Thoracic aorta (tissue), 2 donors: ENCODE measurements around the gene UBE2V1. TPM values are rescaled to one million over a fixed set of nuclear protein-coding genes. Genes with fewer than 3 reads are reported as not detected.

ENCODE experiments used
- ATAC-seq: fragments of 150-250 bp; one replicate; pipeline ENCODE4 v1.8.0; 2017; ENCODE audit warnings: low read depth; ENCODE audit not compliant: insufficient number of reproducible peaks, low FRiP score
- DNase-seq: peaks from one replicate; pipeline ENCODE4 v3.0.0-alpha.2; 2020; ENCODE audit warnings: low spot score
- H3K27ac ChIP-seq, 2 donors: fragments of 200-600 bp; sonication (generic); 1 replicate in 1 of 2; 2 replicates in 1 of 2; pipeline ENCODE4 v1.5.1; 2016; ENCODE audit warnings: mild to moderate bottlenecking in 2 of 2, moderate library complexity in 2 of 2
- H3K27me3 ChIP-seq: fragments of 200-600 bp; sonication (generic); replicated peaks from 2 replicates; pipeline ENCODE4 v1.6.0; 2016; ENCODE audit warnings: mild to moderate bottlenecking; ENCODE audit not compliant: insufficient read depth
- H3K36me3 ChIP-seq: fragments of 200-600 bp; sonication (generic); one replicate; pipeline ENCODE4 v1.5.1; 2016
- H3K4me1 ChIP-seq, 2 donors: fragments of 200-600 bp; sonication (generic); 1 replicate in 1 of 2; 2 replicates in 1 of 2; pipeline versions ENCODE4 v1.5.1 to v1.6.0; 2016; ENCODE audit warnings: low read depth in 2 of 2, mild to moderate bottlenecking in 1 of 2; ENCODE audit not compliant: control insufficient read depth in 1 of 2
- H3K4me3 ChIP-seq: fragments of 200-600 bp; sonication (generic); 2 replicates; pipeline ENCODE4 v1.5.1; 2016; ENCODE audit warnings: mild to moderate bottlenecking
- H3K9me3 ChIP-seq: fragments of 200-600 bp; sonication (generic); 2 replicates; pipeline ENCODE4 v1.5.1; 2016
- CTCF ChIP-seq: fragments of 200-600 bp; sonication (generic); IDR thresholded peaks from one replicate; pipeline ENCODE4 v1.5.1; 2019; ENCODE audit warnings: antibody characterized with exemption
- total RNA-seq, 2 donors: library from RNA; depleted of rRNA; stranded (reverse); fragments of >200 nt; gene quantifications; one replicate each; pipeline versions ENCODE4 v1.1.0 to v1.2.3, GENCODE V29; 2016

The UBE2V1 gene
- total RNA-seq, 2 donors from 2014 or later = 91.7 to 98.4 TPM

- H3K4me3 ChIP-seq = no peak overlapping the region
- TF ChIP-seq CTCF = no peak
- H3K27ac ChIP-seq = no peak overlapping the region
- no peaks in the 10 kb centered on the region for H3K36me3 ChIP-seq
- ATAC-seq (no peak), DNase-seq (no peak)
- H3K4me1 ChIP-seq = peaks cover 4 to 9% of the 10 kb centered on the region in 2 donors
- no peaks in the 10 kb centered on the region for H3K27me3 ChIP-seq
- no peaks in the 10 kb centered on the region for H3K9me3 ChIP-seq
These were observed 73.1 kb downstream of the UBE2V1 start for GRCh38 chr20:50039706-50040431.

- DNase-seq (no peak), ATAC-seq (no peak)
- no peak overlapping the region for H3K27ac ChIP-seq
- H3K36me3 ChIP-seq = no peaks in the 10 kb centered on the region
- H3K9me3 ChIP-seq = no peaks in the 10 kb centered on the region
- no peaks in the 10 kb centered on the region for H3K27me3 ChIP-seq
- H3K4me3 ChIP-seq = no peak overlapping the region
- no peak for TF ChIP-seq CTCF
- peaks cover 14 to 22% of the 10 kb centered on the region in 2 donors for H3K4me1 ChIP-seq
These were observed 74.4 kb downstream of the UBE2V1 start for GRCh38 chr20:50038574-50038991.

- DNase-seq (no peak), ATAC-seq (no peak)
- Histone ChIP-seq H3K36me3 (no peaks in the 10 kb centered on the region), H3K27me3 (no peaks in the 10 kb centered on the region), H3K9me3 (no peaks in the 10 kb centered on the region), H3K27ac (no peak overlapping the region), H3K4me3 (no peak overlapping the region), H3K4me1 (peaks cover 18 to 26% of the 10 kb centered on the region in 2 donors)
- TF ChIP-seq CTCF = no peak
These were observed 74.8 kb downstream of the UBE2V1 start for GRCh38 chr20:50038169-50038568.

DNA sequence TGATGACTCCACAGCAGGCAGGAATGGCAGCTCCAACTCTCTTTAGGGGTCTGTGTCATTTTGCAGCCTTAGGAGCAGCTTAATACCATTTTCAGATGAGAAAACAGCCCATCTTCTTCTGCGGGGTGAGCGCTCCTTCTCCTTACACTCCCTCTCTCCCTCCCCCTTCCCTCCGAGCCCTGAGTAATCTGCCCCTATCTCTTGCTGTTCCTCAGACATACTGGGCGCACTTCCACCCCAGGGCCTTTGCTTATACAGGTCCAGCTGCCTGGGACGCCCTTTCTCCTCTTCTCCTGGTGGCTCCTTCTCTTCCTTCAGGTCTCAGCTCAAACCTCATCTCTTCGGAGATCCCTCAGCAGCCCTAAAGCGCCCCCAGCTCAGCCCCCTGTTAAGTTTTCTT, 75.4 kb downstream of the UBE2V1 start:
- DNase-seq = no peak
- H3K27me3 ChIP-seq = no peaks in the 10 kb centered on the region
- no peak for ATAC-seq
- no peak for TF ChIP-seq CTCF
- H3K9me3 ChIP-seq = no peaks in the 10 kb centered on the region
- no peaks in the 10 kb centered on the region for H3K36me3 ChIP-seq
- no peak overlapping the region for H3K27ac ChIP-seq
- H3K4me1 ChIP-seq = peaks cover 21 to 32% of the 10 kb centered on the region in 2 donors
- no peak overlapping the region for H3K4me3 ChIP-seq

DNA sequence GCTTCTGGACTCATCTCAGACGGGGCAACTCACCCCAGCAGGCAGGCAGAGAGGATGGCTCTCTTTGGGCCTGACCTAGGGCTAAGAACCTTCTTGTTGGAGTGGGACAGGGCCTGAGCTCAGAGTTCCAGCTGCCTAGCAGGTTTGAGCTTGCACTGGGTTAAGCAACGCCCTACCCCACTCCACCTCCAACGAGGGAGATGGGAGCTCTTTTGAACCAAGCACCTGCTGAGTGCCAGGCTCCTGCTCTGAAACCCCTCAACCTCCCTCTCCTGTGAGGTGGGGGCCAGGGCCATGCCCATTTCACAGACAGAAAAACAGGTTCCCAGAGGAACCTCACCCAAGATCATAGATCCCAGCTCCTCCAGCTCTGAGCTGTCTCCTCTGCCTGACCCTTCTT, 75.8 kb downstream of the UBE2V1 start:
- TF ChIP-seq CTCF = no peak
- H3K36me3 ChIP-seq = no peaks in the 10 kb centered on the region
- peaks cover 21 to 35% of the 10 kb centered on the region in 2 donors for H3K4me1 ChIP-seq
- no peak overlapping the region for H3K4me3 ChIP-seq
- H3K27ac ChIP-seq = no peak overlapping the region
- H3K27me3 ChIP-seq = no peaks in the 10 kb centered on the region
- DNase-seq (no peak), ATAC-seq (no peak)
- no peaks in the 10 kb centered on the region for H3K9me3 ChIP-seq
